Skeletal muscle satellite cell (primary cell): ENCODE data around the gene CIB1.

Experiments
- H3K27me3 ChIP-seq: 2 replicates; pipeline ENCODE4 v1.7.0; 2013; ENCODE audit warnings: low read length; ENCODE audit not compliant: control insufficient read depth, insufficient read depth
- H3K36me3 ChIP-seq: 2 replicates; pipeline ENCODE4 v1.7.0; 2013; ENCODE audit warnings: mild to moderate bottlenecking, control low read depth, low read length; ENCODE audit not compliant: insufficient read depth
- H3K4me1 ChIP-seq: 2 replicates; pipeline ENCODE4 v1.7.0; 2013; ENCODE audit warnings: low read length; ENCODE audit not compliant: control insufficient read depth, insufficient read depth
- H3K4me2 ChIP-seq: 2 replicates; pipeline ENCODE4 v1.7.0; 2013; ENCODE audit warnings: mild to moderate bottlenecking, low read length
- H3K4me3 ChIP-seq: 2 replicates; pipeline ENCODE4 v1.7.0; 2013; ENCODE audit warnings: low read length
- H3K9ac ChIP-seq: 2 replicates; pipeline ENCODE4 v1.7.0; 2013; ENCODE audit warnings: mild to moderate bottlenecking, low read depth, low read length, moderate library complexity
- H3K9me3 ChIP-seq: replicated peaks from 2 replicates; pipeline ENCODE4 v1.7.0; 2013; ENCODE audit warnings: mild to moderate bottlenecking, control low read depth, low read length

Gene CIB1

DNA sequence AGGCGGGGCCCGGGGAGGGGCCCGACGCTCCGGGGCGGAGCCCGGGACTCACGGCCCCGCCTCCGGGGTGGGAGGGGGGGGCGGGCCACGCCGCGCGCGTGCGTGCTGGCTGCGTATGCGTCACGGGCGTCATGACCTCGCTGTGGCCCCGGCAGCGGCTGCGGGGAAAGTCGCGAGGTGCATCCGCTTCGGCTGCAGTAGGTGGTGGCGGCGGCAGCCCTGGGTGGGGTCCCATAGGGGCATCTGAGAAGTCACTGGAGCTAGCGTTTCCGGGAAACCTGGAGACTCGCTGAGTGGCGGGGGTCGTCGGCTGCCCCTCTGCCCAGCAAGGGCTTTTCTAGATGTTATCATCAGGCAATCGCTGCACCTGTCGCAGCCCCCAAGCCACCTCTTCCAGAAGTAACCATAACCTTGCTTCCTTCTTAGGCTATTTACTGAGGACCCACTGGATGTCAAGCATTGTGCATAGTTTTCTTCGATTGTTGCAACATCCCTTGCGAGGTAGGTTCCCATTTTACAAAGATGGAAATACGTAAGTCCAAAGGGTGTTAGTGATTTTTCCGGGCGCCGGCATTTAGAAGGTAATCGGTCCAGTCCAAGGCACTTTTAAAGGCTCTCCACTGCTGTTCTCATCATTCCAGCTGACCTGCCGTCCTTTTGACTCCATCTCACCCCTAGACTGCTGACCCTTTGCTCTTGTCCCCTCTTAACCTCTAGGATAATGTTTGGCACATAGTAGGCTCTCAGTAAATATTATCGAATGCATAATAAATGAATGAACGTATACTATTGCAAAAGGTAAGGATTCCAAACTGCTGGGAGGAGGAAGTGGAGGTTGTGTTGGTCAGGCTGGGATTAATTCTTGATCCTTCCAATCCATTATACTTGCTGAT is 601 bp upstream of the CIB1 start, which contains the start of gene GDPGP1:
TSS of gene GDPGP1 (plus strand) at position 114 of the 893 bp plus-strand sequence. CDS start 6,700 bp downstream, outside the sequence.
- peaks cover 8% of the 10 kb centered on the region for H3K4me1 ChIP-seq
- H3K9ac ChIP-seq: peak within 1 kb of the TSS; percentile 95
- peaks cover 21% of the 10 kb centered on the region for H3K36me3 ChIP-seq
- H3K9me3 ChIP-seq: no peaks in the 10 kb centered on the region
- H3K4me3 ChIP-seq: peak within 1 kb of the TSS; percentile 93
- peak within 1 kb of the TSS; percentile 95 for H3K4me2 ChIP-seq
- H3K27me3 ChIP-seq: no peaks in the 10 kb centered on the region

DNA sequence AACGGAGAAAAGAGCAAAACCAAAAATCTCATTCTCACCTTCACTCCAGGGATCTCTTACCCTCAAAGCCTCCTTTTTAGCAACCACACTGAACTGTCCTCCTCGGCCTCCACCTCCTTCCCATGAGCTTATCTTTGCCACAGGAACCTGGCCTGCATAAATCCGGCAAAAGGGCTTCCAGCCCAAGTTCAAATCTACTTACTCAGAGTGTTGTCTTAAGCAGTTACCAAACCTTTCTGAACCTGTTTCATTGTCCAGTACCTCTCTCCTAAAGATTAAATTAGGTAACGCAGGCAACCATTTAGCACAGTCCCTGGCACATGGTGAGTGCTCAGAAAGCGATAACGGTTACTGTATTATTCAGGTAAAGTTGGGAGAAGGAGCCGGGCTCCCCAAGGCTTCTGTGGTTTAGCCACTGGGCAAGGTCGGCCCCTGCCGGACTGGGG is 777 bp downstream of the CIB1 start:
- H3K36me3 ChIP-seq: peaks cover 32% of the 10 kb centered on the region
- H3K9ac ChIP-seq: peak overlapping the region; percentile 95
- H3K4me2 ChIP-seq: peak overlapping the region; percentile 89
- H3K4me1 ChIP-seq: peaks cover 8% of the 10 kb centered on the region
- H3K9me3 ChIP-seq: no peaks in the 10 kb centered on the region
- H3K4me3 ChIP-seq: peak overlapping the region; percentile 93
- no peaks in the 10 kb centered on the region for H3K27me3 ChIP-seq

DNA sequence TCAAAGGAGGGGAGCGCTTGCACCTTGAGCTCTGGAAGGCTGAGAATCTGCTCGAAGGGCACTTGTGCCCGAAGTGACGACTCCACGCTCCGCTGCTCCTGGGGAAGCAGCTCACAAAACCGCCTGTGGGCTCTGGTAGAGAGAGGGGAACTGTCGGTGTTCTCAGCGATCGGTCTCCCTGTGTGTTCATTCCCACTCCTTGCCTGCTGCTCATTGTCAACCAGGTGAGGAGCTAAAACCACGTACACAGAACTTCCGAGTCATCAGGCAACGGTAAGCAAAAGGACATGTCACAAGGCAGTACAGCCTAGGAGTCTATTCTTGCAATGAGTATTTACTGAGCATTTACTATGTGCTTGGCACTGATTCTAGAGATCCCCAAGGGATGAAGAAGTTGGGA is 1.5 kb downstream of the CIB1 start:
- H3K27me3 ChIP-seq: no peaks in the 10 kb centered on the region
- peaks cover 8% of the 10 kb centered on the region for H3K4me1 ChIP-seq
- H3K36me3 ChIP-seq: peaks cover 36% of the 10 kb centered on the region
- peak overlapping the region; percentile 89 for H3K4me2 ChIP-seq
- no peaks in the 10 kb centered on the region for H3K9me3 ChIP-seq
- H3K4me3 ChIP-seq: no peak overlapping the region
- no peak overlapping the region for H3K9ac ChIP-seq

DNA sequence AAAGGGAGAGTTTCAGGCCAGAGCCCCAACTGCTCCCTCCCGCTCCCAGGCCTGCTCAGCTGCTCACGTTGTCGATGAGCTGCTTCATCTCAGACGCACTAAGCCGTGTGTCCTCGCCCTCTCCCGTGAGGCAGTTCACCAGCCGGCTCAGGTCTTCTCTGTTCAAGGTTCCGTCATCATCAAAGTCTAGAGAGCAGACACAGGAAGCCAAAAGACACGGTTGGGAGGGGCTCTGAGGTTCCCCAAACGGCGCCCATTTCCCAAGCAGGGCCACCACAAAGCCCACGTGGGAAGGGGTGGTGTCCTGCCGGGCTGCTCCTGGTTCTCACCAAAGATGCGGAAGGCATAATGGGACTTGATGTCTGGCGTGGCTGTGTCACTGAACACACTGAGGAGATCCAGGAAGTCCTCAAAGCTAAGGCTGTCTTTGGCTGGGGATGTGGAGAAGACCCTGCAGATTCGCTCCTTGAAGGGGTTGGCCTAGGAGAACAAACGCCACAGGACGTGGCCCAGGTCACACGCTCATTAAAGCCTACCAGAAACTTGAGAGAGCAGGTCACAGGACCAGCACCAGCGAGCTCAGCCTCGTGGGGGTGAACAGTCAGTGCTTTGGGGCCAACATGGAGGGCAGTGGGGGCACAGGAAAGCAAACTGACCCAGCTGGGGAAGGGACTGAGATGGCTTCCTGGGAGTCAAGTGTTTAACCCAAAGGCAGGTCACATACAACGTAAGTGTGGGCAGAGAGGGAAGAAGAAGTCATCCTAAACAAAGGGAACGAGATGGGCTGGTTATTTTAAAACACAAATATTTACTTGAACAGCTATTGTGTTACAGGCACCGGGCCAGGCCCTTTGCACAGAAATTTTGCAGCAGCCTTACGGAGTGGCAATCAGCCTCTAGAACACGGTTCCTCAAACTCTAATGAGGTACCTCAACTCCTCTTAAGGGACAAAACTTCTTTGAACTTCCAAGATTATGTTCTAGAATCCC is 2.4 kb downstream of the CIB1 start:
- H3K4me3 ChIP-seq: no peak overlapping the region
- H3K9ac ChIP-seq: no peak overlapping the region
- H3K27me3 ChIP-seq: no peaks in the 10 kb centered on the region
- H3K4me1 ChIP-seq: peaks cover 8% of the 10 kb centered on the region
- peaks cover 36% of the 10 kb centered on the region for H3K36me3 ChIP-seq
- no peak overlapping the region for H3K4me2 ChIP-seq
- H3K9me3 ChIP-seq: no peaks in the 10 kb centered on the region

DNA sequence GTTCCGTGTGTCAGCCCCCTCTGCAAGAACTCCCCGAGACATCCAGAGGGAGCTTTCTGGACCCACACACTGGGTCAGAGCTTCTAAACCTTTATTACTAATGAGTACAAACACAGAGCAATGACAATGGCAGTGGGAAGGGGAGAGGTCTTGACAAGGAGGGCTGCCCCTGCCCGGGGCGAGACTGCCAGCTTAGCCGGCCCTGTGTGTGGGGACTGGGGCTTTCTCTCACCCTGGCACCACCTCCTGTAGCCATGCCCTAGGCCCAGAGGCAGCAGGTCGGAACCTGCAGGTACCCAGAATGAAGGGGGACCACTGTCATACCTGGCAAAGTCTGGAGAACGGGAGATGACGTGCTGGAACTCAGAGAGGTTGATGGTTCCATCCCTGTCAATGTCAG is 3.1 kb downstream of the CIB1 start:
- H3K36me3 ChIP-seq: peaks cover 36% of the 10 kb centered on the region
- peaks cover 8% of the 10 kb centered on the region for H3K4me1 ChIP-seq
- H3K27me3 ChIP-seq: no peaks in the 10 kb centered on the region
- no peak overlapping the region for H3K4me2 ChIP-seq
- no peaks in the 10 kb centered on the region for H3K9me3 ChIP-seq
- no peak overlapping the region for H3K9ac ChIP-seq
- no peak overlapping the region for H3K4me3 ChIP-seq

DNA sequence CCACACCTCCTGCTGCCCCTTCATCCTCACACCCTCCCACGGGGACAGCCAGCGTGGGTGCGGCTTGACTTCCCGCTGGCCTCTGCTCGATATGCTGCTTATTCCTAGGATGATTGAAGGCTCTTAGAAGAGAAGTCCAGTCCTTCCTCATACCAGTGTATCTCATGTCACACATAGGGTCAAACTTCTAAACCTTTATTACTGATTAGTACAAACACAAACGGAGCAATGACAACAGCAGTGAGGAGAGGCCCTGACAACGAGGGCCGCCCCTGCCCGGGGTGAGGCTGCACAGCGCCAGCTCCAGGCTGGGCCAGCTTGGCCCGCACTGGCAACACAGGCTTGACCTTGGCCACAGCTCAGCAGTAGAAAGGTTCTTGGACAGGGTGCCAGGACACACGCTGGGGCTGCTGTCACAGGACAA is 3.7 kb downstream of the CIB1 start:
- no peak overlapping the region for H3K9ac ChIP-seq
- H3K4me2 ChIP-seq: no peak overlapping the region
- no peaks in the 10 kb centered on the region for H3K27me3 ChIP-seq
- H3K9me3 ChIP-seq: no peaks in the 10 kb centered on the region
- peaks cover 40% of the 10 kb centered on the region for H3K36me3 ChIP-seq
- peaks cover 7% of the 10 kb centered on the region for H3K4me1 ChIP-seq
- H3K4me3 ChIP-seq: no peak overlapping the region

DNA sequence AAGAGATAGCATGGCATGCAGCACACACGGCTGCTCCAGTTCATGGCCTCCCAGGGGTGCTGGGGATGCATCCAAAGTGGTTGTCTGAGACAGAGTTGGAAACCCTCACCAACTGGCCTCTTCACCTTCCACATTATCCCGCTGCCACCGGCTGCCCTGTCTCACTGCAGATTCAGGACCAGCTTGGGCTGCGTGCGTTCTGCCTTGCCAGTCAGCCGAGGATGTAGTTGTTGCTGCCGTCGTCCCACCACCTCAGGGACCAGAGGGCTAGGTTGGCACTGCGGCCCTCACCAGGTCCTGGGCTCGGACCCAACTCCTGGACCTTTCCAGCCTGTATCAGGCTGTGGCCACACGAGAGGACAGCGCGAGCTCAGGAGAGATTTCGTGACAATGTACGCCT is 4.8 kb downstream of the CIB1 start:
- Histone ChIP-seq H3K4me1 (no peaks in the 10 kb centered on the region), H3K4me2 (no peak overlapping the region), H3K9ac (no peak overlapping the region), H3K27me3 (no peaks in the 10 kb centered on the region), H3K36me3 (peaks cover 42% of the 10 kb centered on the region), H3K9me3 (no peaks in the 10 kb centered on the region), H3K4me3 (no peak overlapping the region)

DNA sequence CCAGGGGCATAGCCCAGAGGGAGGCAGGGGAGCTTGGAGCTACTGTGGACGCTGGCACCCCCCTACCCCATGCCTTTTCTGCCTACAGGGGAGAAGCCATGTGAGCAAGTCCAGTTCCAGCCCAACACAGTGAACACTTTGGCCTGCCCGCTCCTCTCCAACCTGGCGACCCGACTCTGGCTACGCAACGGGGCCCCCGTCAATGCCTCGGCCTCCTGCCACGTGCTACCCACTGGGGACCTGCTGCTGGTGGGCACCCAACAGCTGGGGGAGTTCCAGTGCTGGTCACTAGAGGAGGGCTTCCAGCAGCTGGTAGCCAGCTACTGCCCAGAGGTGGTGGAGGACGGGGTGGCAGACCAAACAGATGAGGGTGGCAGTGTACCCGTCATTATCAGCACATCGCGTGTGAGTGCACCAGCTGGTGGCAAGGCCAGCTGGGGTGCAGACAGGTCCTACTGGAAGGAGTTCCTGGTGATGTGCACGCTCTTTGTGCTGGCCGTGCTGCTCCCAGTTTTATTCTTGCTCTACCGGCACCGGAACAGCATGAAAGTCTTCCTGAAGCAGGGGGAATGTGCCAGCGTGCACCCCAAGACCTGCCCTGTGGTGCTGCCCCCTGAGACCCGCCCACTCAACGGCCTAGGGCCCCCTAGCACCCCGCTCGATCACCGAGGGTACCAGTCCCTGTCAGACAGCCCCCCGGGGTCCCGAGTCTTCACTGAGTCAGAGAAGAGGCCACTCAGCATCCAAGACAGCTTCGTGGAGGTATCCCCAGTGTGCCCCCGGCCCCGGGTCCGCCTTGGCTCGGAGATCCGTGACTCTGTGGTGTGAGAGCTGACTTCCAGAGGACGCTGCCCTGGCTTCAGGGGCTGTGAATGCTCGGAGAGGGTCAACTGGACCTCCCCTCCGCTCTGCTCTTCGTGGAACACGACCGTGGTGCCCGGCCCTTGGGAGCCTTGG is 5.6 kb downstream of the CIB1 start:
- H3K4me3 ChIP-seq: no peak overlapping the region
- H3K4me1 ChIP-seq: no peaks in the 10 kb centered on the region
- H3K9me3 ChIP-seq: no peaks in the 10 kb centered on the region
- H3K36me3 ChIP-seq: peaks cover 42% of the 10 kb centered on the region
- H3K4me2 ChIP-seq: no peak overlapping the region
- H3K27me3 ChIP-seq: no peaks in the 10 kb centered on the region
- no peak overlapping the region for H3K9ac ChIP-seq

DNA sequence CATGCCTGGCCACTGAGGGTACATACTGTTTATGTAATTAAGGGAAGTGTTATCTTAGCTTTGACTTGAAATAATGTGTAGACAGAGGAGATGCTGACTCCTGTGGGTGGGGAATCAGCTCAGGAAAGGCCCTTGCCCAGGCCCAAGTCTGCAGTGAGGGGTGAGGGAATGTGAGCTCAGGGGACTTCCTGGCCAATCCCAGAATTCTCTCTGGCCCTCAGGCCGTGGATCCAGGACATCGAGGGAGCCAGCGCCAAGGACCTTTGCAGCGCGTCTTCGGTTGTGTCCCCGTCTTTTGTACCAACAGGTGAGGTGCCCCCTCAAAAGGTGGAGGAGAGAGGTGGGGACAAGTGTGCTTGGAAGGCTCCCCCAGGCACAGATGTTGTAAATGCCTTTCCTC is 6.4 kb downstream of the CIB1 start:
- H3K4me1 ChIP-seq: no peaks in the 10 kb centered on the region
- H3K9me3 ChIP-seq: no peaks in the 10 kb centered on the region
- H3K4me3 ChIP-seq: no peak overlapping the region
- peaks cover 42% of the 10 kb centered on the region for H3K36me3 ChIP-seq
- no peaks in the 10 kb centered on the region for H3K27me3 ChIP-seq
- H3K9ac ChIP-seq: no peak overlapping the region
- H3K4me2 ChIP-seq: no peak overlapping the region

DNA sequence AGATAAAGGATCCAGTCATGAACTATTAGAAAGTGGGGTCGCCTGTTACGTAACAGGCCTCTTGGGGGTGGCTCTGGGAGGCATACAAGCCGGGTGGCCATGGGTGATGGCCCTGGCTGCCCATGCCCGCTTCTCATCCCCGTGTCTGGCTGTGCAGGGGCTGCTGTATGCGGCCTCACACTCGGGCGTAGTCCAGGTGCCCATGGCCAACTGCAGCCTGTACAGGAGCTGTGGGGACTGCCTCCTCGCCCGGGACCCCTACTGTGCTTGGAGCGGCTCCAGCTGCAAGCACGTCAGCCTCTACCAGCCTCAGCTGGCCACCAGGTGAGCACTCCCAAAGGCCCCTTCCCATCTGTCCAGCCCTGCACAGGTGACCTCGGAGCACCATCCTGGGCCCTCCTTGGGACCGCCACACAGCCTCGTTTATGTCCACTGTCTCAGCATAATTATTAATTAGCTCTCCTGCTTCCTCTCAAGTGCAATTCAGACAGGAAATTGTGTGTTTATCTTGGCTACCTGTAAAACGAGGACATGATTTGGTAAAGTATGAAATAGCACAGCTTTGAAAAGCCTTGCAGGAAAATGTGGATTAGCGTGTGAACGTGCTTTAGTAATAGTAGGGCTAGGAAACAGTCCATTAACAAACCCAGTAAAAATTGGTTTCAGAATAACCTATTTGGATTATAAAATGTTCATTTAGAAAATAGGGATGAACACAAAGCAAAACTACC is 8.1 kb downstream of the CIB1 start:
- Histone ChIP-seq H3K4me1 (peaks cover 4% of the 10 kb centered on the region), H3K9me3 (no peaks in the 10 kb centered on the region), H3K36me3 (peaks cover 32% of the 10 kb centered on the region), H3K9ac (no peak overlapping the region), H3K4me3 (no peak overlapping the region), H3K4me2 (no peak overlapping the region), H3K27me3 (no peaks in the 10 kb centered on the region)
